Heart left ventricle (tissue), 13 donors: Measurements from ENCODE around the gene RBM33.

ENCODE experiments used
- POLR2A ChIP-seq, 2 donors: fragments of 450-650 bp; IDR thresholded peaks; one replicate each; pipeline ENCODE4 v1.6.1; 2017; ENCODE audit warnings: antibody characterized with exemption in 2 of 2, mild to moderate bottlenecking in 2 of 2, moderate library complexity in 2 of 2
- TF ChIP-seq, protein P1 (sequence below), 12 donors: fragments of 200-600 bp; sonication (generic) in 4 of 12; IDR thresholded peaks; one replicate each; pipeline versions ENCODE4 v1.5.0 to v1.8.0; 2018 to 2022; ENCODE audit warnings: antibody characterized with exemption in 12 of 12, mild to moderate bottlenecking in 5 of 12
- donor health status: ischemic (EF 13 %, LVEDD 7.1; RV severe dilation, severe dysfunction).
- donor health status: DM: no; HTN: yes; CAD: no.
- donor health status: DM: no; HTN: no; CAD: no.
- donor health status: ischemic (EF 25% LVEDD 6.9; RV normal size, moderate dysfunction).
- donor health status: ischemic (EF 25% LVEDD 5.7; RV mildly dilated, moderate dysfunction).
- donor health status: ischemic (EF 35%, LVEDD 5.7; RV mildly dilated, moderate dysfunction).
- donor health status: nonischemic (EF 11% LVEDD 7.7; RV severe dilation, severe dysfunction).
- donor health status: DM: yes; HTN: yes; CAD: no.
- donor health status: PGD.
- donor health status: ischemic (EF 29% LVEDD 5.4; RV normal size, mild dysfunction).
- donor health status: nonischemic (EF 23%, LVEDD 6.1; RV moderate dilation, normal function).

- no peak for TF ChIP-seq POLR2A (IDR thresholded peaks at IDR 0.05)
- TF ChIP-seq, protein P1, sequence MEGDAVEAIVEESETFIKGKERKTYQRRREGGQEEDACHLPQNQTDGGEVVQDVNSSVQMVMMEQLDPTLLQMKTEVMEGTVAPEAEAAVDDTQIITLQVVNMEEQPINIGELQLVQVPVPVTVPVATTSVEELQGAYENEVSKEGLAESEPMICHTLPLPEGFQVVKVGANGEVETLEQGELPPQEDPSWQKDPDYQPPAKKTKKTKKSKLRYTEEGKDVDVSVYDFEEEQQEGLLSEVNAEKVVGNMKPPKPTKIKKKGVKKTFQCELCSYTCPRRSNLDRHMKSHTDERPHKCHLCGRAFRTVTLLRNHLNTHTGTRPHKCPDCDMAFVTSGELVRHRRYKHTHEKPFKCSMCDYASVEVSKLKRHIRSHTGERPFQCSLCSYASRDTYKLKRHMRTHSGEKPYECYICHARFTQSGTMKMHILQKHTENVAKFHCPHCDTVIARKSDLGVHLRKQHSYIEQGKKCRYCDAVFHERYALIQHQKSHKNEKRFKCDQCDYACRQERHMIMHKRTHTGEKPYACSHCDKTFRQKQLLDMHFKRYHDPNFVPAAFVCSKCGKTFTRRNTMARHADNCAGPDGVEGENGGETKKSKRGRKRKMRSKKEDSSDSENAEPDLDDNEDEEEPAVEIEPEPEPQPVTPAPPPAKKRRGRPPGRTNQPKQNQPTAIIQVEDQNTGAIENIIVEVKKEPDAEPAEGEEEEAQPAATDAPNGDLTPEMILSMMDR (IDR thresholded peaks at IDR 0.05), result no peak
These were observed 1.2 kb downstream of the RBM33 start for GRCh38 chr7:155645662-155646061.
